OCI-LY1 (cell line): ENCODE data around the gene FAM20C.

Experiments used
- H2AFZ ChIP-seq: fragments of 200-600 bp; sonication (generic), shearing (Covaris generic); 2 replicates; pipeline ENCODE4 v1.6.0; 2014; ENCODE audit warnings: antibody characterized with exemption, mild to moderate bottlenecking, low read length
- H3F3A ChIP-seq: fragments of 200-600 bp; sonication (generic), shearing (Covaris generic); 2 replicates; pipeline ENCODE4 v1.6.0; 2014; ENCODE audit warnings: mild to moderate bottlenecking, antibody characterized with exemption, low read length, moderate library complexity; ENCODE audit not compliant: insufficient read depth
- H3K27ac ChIP-seq: fragments of 200-600 bp; sonication (generic); 2 replicates; pipeline ENCODE4 v1.5.1; 2014; ENCODE audit warnings: low read length, mixed run types, mild to moderate bottlenecking, low read depth; ENCODE audit not compliant: poor library complexity, severe bottlenecking
- H3K27me3 ChIP-seq: fragments of 200-600 bp; sonication (generic); 2 replicates; pipeline ENCODE4 v1.6.0; 2014; ENCODE audit warnings: antibody characterized with exemption, mild to moderate bottlenecking, low read length, moderate library complexity; ENCODE audit not compliant: insufficient read depth
- H3K36me3 ChIP-seq: fragments of 200-600 bp; sonication (generic); 2 replicates; pipeline ENCODE4 v1.6.1; 2014; ENCODE audit warnings: mild to moderate bottlenecking, antibody characterized with exemption, low read length, moderate library complexity, mixed read lengths; ENCODE audit not compliant: insufficient read depth
- H3K4me1 ChIP-seq: fragments of 200-600 bp; sonication (generic); 2 replicates; pipeline ENCODE4 v1.5.1; 2014; ENCODE audit warnings: mild to moderate bottlenecking, low read length, moderate library complexity; ENCODE audit not compliant: insufficient read depth, severe bottlenecking
- H3K4me2 ChIP-seq: fragments of 200-600 bp; sonication (generic), shearing (Covaris generic); 2 replicates; pipeline ENCODE4 v1.6.1; 2014; ENCODE audit warnings: low read length
- H3K4me3 ChIP-seq: fragments of 200-600 bp; sonication (generic); 2 replicates; pipeline ENCODE4 v1.5.1; 2014; ENCODE audit warnings: low read length, low read depth, mild to moderate bottlenecking, mixed read lengths; ENCODE audit not compliant: poor library complexity, severe bottlenecking
- H3K79me2 ChIP-seq: fragments of 200-600 bp; shearing (Covaris generic); 2 replicates; pipeline ENCODE4 v1.6.1; 2016; ENCODE audit warnings: mixed run types, low read length, mixed read lengths; ENCODE audit not compliant: insufficient read depth
- H3K9ac ChIP-seq: fragments of 200-600 bp; sonication (generic), shearing (Covaris generic); 2 replicates; pipeline ENCODE4 v1.6.1; 2014; ENCODE audit warnings: mild to moderate bottlenecking, low read length, mixed read lengths
- H3K9me2 ChIP-seq: fragments of 200-600 bp; sonication (generic), shearing (Covaris generic); 2 replicates; pipeline ENCODE4 v1.6.1; 2014; ENCODE audit warnings: low read depth, mild to moderate bottlenecking, low read length, mixed read lengths
- H3K9me3 ChIP-seq: fragments of 200-600 bp; shearing (Covaris generic); 2 replicates; pipeline ENCODE4 v1.6.1; 2014; ENCODE audit warnings: low read length, mixed read lengths
- H4K20me1 ChIP-seq: fragments of 200-600 bp; sonication (generic), shearing (Covaris generic); 2 replicates; pipeline ENCODE4 v1.6.0; 2016; ENCODE audit warnings: mild to moderate bottlenecking, low read length; ENCODE audit not compliant: insufficient read depth
- CTCF ChIP-seq: fragments of 200-600 bp; sonication (generic), shearing (Covaris generic); IDR thresholded peaks from 2 replicates; pipeline ENCODE4 v1.5.1; 2017; ENCODE audit warnings: mild to moderate bottlenecking, antibody characterized with exemption, low read length, moderate library complexity, mixed read lengths
- EZH2 ChIP-seq: fragments of 200-600 bp; sonication (generic), shearing (Covaris generic); IDR thresholded peaks from 2 replicates; pipeline ENCODE4 v1.8.0; 2017; ENCODE audit warnings: borderline replicate concordance, mixed run types, mild to moderate bottlenecking, antibody characterized with exemption, low read length, moderate library complexity, mixed read lengths

Gene FAM20C

GRCh38 chr7:305410-306151, 113.2 kb downstream of the FAM20C start:
- no peak overlapping the region for H3K27ac ChIP-seq
- no peaks in the 10 kb centered on the region for H3F3A ChIP-seq
- no peaks in the 10 kb centered on the region for H4K20me1 ChIP-seq
- H3K4me1 ChIP-seq = no peaks in the 10 kb centered on the region
- TF ChIP-seq CTCF (no peak), EZH2 (no peak)
- no peaks in the 10 kb centered on the region; the same call in 1 of the 2 replicates for H3K27me3 ChIP-seq
- no peaks in the 10 kb centered on the region for H3K79me2 ChIP-seq
- H3K9ac ChIP-seq = no peak overlapping the region
- no peaks in the 10 kb centered on the region for H3K36me3 ChIP-seq
- no peak overlapping the region for H3K4me2 ChIP-seq
- H3K9me3 ChIP-seq = no peaks in the 10 kb centered on the region
- H3K9me2 ChIP-seq = no peaks in the 10 kb centered on the region
- no peak overlapping the region for H2AFZ ChIP-seq
- no peak overlapping the region for H3K4me3 ChIP-seq

- no peaks in the 10 kb centered on the region for H3K79me2 ChIP-seq
- no peaks in the 10 kb centered on the region; the same call in none of the 2 replicates for H3K27me3 ChIP-seq
- no peaks in the 10 kb centered on the region for H3K36me3 ChIP-seq
- H3K9ac ChIP-seq = no peak overlapping the region
- H3K27ac ChIP-seq = no peak overlapping the region
- H3K4me1 ChIP-seq = no peaks in the 10 kb centered on the region
- no peak overlapping the region for H3K4me3 ChIP-seq
- no peaks in the 10 kb centered on the region for H3K9me2 ChIP-seq
- H4K20me1 ChIP-seq = no peaks in the 10 kb centered on the region
- H3K9me3 ChIP-seq = no peaks in the 10 kb centered on the region
- no peak for TF ChIP-seq EZH2
- no peak for TF ChIP-seq CTCF
- no peak overlapping the region for H2AFZ ChIP-seq
- no peak overlapping the region for H3K4me2 ChIP-seq
- H3F3A ChIP-seq = no peaks in the 10 kb centered on the region
Measured at GRCh38 chr7:307970-308369, 115.6 kb downstream of the FAM20C start.

- no peaks in the 10 kb centered on the region for H3K4me1 ChIP-seq
Measured at GRCh38 chr7:309586-310228, 117.3 kb downstream of the FAM20C start.

More at GRCh38 chr7:309586-310228, 117.3 kb downstream of the FAM20C start:
- H3K4me3 ChIP-seq = no peak overlapping the region
- no peak overlapping the region for H3K27ac ChIP-seq
- no peaks in the 10 kb centered on the region for H3K79me2 ChIP-seq
- H3K36me3 ChIP-seq = no peaks in the 10 kb centered on the region
- TF ChIP-seq CTCF (no peak), EZH2 (no peak)
- no peak overlapping the region for H3K9ac ChIP-seq
- no peaks in the 10 kb centered on the region; the same call in none of the 2 replicates for H3K27me3 ChIP-seq
- H3F3A ChIP-seq = no peaks in the 10 kb centered on the region
- no peaks in the 10 kb centered on the region for H3K9me2 ChIP-seq
- no peaks in the 10 kb centered on the region for H3K9me3 ChIP-seq
- H3K4me2 ChIP-seq = no peak overlapping the region
- no peaks in the 10 kb centered on the region for H4K20me1 ChIP-seq
- H2AFZ ChIP-seq = no peak overlapping the region
